GM12892 (cell line): ENCODE results near the gene TECTA.

ENCODE experiments used
- POLR2A ChIP-seq: IDR thresholded peaks from 2 replicates; pipeline ENCODE4 v1.6.1; 2011; ENCODE audit warnings: low read depth, low read length, control low read depth
- TAF1 ChIP-seq: IDR thresholded peaks from 2 replicates; pipeline ENCODE4 v1.6.1; 2011; ENCODE audit warnings: low read depth, mild to moderate bottlenecking, control low read depth, low read length, borderline replicate concordance

DNA sequence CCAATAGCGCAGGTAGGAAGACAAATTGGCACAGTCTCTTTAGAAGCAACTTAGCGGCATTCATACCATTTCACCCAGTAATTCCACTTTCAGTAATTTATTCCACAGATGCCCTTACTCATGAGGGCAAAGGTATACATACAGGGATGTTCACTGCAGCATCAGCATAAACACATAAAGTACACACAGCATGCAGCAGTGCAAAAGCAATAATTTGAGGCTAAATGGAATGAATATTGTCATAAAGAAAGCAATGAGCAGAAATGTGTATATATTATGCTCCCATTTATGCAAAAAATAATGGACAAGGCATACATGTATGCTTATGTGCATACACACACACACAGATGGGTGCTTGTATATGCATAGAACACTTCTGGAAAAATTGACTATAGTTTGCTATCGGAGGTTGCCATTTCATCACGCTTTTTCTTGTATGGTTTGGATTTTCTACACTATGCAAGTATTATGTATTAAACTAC lies 50.2 kb downstream of the TECTA start:
- TF ChIP-seq TAF1 (no peak), POLR2A (no peak)
